ENCODE results near the gene SPTBN4. TPM values are rescaled to one million over a fixed set of nuclear protein-coding genes. Genes with fewer than 3 reads are reported as not detected.

SPTBN4 gene
- total and polyA plus RNA-seq, 4 donors = 0.58 to 0.80 (median 0.72) TPM

GRCh38 chr19:40616178-40616577 is 149.4 kb downstream of the SPTBN4 start:
- no peak for TF ChIP-seq CTCF (IDR thresholded peaks at IDR 0.05; ENCODE audit: control extremely low read depth, extremely low read depth)
- peaks cover 0 to 30% (median 19%) of the 10 kb centered on the region in 4 donors for H3K36me3 ChIP-seq (ENCODE audit: control insufficient read depth in 4 of 4, insufficient read depth in 4 of 4, low read length in 4 of 4)
- H3K27ac ChIP-seq (ENCODE audit: low read depth in 1 of 2, low read length in 1 of 2) = peak overlapping the region in 1 of 2 donors; percentile 22
- peaks cover 0 to 22% (median 10%) of the 10 kb centered on the region in 5 donors for H3K4me1 ChIP-seq (ENCODE audit: control insufficient read depth in 5 of 5, insufficient read depth in 5 of 5, low read length in 5 of 5)
- H3K27me3 ChIP-seq (ENCODE audit: control insufficient read depth in 3 of 3, insufficient read depth in 3 of 3, low read length in 2 of 3) = no peaks in the 10 kb centered on the region
- ATAC-seq (ENCODE audit: insufficient read depth, low FRiP score) (no peak), DNase-seq (no peak)
- H3K9ac ChIP-seq (ENCODE audit: insufficient read depth in 1 of 2, low read length in 2 of 2) = no peak overlapping the region
- H3K9me3 ChIP-seq (ENCODE audit: control insufficient read depth in 4 of 4, insufficient read depth in 3 of 4, low read length in 3 of 4) = no peaks in the 10 kb centered on the region
- no peak overlapping the region for H3K4me3 ChIP-seq
- WGBS, 2 donors = 87 to 96% methylated on average over 5 of the region's 5 CpGs

DNA sequence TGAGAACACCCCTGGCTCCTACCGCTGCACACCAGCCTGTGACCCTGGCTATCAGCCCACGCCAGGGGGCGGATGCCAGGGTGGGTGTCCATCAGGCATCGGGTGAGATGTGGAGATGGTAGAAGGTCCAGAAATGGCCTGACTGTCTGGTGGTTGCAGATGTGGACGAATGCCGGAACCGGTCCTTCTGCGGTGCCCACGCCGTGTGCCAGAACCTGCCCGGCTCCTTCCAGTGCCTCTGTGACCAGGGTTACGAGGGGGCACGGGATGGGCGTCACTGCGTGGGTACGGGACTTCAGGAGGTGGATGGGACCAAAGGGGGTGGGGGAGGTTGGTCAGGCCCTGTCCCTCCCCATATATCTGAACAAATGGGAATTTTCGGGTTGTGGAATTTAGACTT is 150.1 kb downstream of the SPTBN4 start:
- TF ChIP-seq CTCF (IDR thresholded peaks at IDR 0.05; ENCODE audit: control extremely low read depth, extremely low read depth) = no peak

GRCh38 chr19:40617961-40618360 is 151.2 kb downstream of the SPTBN4 start:
- H3K27ac ChIP-seq (ENCODE audit: low read depth in 1 of 2, low read length in 1 of 2) = no peak overlapping the region
- H3K9ac ChIP-seq (ENCODE audit: insufficient read depth in 1 of 2, low read length in 2 of 2) = no peak overlapping the region
- no peak overlapping the region for H3K4me3 ChIP-seq
- peaks cover 0 to 35% (median 24%) of the 10 kb centered on the region in 4 donors for H3K36me3 ChIP-seq (ENCODE audit: control insufficient read depth in 4 of 4, insufficient read depth in 4 of 4, low read length in 4 of 4)
- H3K4me1 ChIP-seq (ENCODE audit: control insufficient read depth in 5 of 5, insufficient read depth in 5 of 5, low read length in 5 of 5) = peaks cover 0 to 22% (median 5%) of the 10 kb centered on the region in 5 donors
- H3K27me3 ChIP-seq (ENCODE audit: control insufficient read depth in 3 of 3, insufficient read depth in 3 of 3, low read length in 2 of 3) = no peaks in the 10 kb centered on the region
- no peak for ATAC-seq (ENCODE audit: insufficient read depth, low FRiP score)
- no peak for TF ChIP-seq CTCF (IDR thresholded peaks at IDR 0.05; ENCODE audit: control extremely low read depth, extremely low read depth)
- WGBS, 2 donors = 96% methylated on average over 4 of the region's 4 CpGs
- no peak for DNase-seq
- H3K9me3 ChIP-seq (ENCODE audit: control insufficient read depth in 4 of 4, insufficient read depth in 3 of 4, low read length in 3 of 4) = no peaks in the 10 kb centered on the region

More for the DNA sequence above, 150.1 kb downstream of the SPTBN4 start:
- H3K4me1 ChIP-seq (ENCODE audit: control insufficient read depth in 5 of 5, insufficient read depth in 5 of 5, low read length in 5 of 5) = peaks cover 0 to 22% (median 10%) of the 10 kb centered on the region in 5 donors
- H3K36me3 ChIP-seq (ENCODE audit: control insufficient read depth in 4 of 4, insufficient read depth in 4 of 4, low read length in 4 of 4) = peaks cover 0 to 35% (median 21%) of the 10 kb centered on the region in 4 donors
- DNase-seq = no peak
- no peaks in the 10 kb centered on the region for H3K27me3 ChIP-seq (ENCODE audit: control insufficient read depth in 3 of 3, insufficient read depth in 3 of 3, low read length in 2 of 3)
- H3K27ac ChIP-seq (ENCODE audit: low read depth in 1 of 2, low read length in 1 of 2) = no peak overlapping the region
- H3K9ac ChIP-seq (ENCODE audit: insufficient read depth in 1 of 2, low read length in 2 of 2) = no peak overlapping the region
- no peak for ATAC-seq (ENCODE audit: insufficient read depth, low FRiP score)
- 94 to 97% methylated on average over 17 of the region's 17 CpGs for WGBS, 2 donors
- H3K9me3 ChIP-seq (ENCODE audit: control insufficient read depth in 4 of 4, insufficient read depth in 3 of 4, low read length in 3 of 4) = no peaks in the 10 kb centered on the region
- no peak overlapping the region for H3K4me3 ChIP-seq
